Tibial nerve (tissue), 4 donors: ENCODE data around the gene NAA40.

ENCODE experiments used
- CTCF ChIP-seq, 5 experiments: fragments of 200-600 bp in 3 of 5; fragments of 450-650 bp in 2 of 5; sonication (generic) in 3 of 5; IDR thresholded peaks; one replicate each; pipeline ENCODE4 v1.5.1; 2016 to 2019; ENCODE audit warnings: antibody characterized with exemption in 5 of 5, mild to moderate bottlenecking in 3 of 5, moderate library complexity in 2 of 5
- EP300 ChIP-seq, 2 donors: sonication (generic); formaldehyde crosslinking; IDR thresholded peaks; one replicate each; pipeline ENCODE4 v1.6.1; 2017; ENCODE audit warnings: antibody characterized with exemption in 2 of 2, mild to moderate bottlenecking in 1 of 2
- POLR2A ChIP-seq, 2 donors: fragments of 450-650 bp; IDR thresholded peaks; one replicate each; pipeline ENCODE4 v1.6.1; 2017; ENCODE audit warnings: antibody characterized with exemption in 2 of 2, mild to moderate bottlenecking in 2 of 2, moderate library complexity in 2 of 2

- TF ChIP-seq POLR2A (IDR thresholded peaks at IDR 0.05) (no peak), CTCF (IDR thresholded peaks at IDR 0.05) (no peak), EP300 (IDR thresholded peaks at IDR 0.05) (no peak)
Observed at GRCh38 chr11:63961608-63962412, 23.0 kb downstream of the NAA40 start.
